ENCODE results near the gene WNT2. TPM values are rescaled to one million over a fixed set of nuclear protein-coding genes. Genes with fewer than 3 reads are reported as not detected.
"Not testable (repeated sequence)": the region's sequence is repeated elsewhere in the genome, so short reads cannot be mapped to it uniquely, and the experiment has no call there.

The WNT2 gene
- total and polyA plus RNA-seq, 9 donors = 0.30 to 14.8 (median 4.7) TPM

DNA sequence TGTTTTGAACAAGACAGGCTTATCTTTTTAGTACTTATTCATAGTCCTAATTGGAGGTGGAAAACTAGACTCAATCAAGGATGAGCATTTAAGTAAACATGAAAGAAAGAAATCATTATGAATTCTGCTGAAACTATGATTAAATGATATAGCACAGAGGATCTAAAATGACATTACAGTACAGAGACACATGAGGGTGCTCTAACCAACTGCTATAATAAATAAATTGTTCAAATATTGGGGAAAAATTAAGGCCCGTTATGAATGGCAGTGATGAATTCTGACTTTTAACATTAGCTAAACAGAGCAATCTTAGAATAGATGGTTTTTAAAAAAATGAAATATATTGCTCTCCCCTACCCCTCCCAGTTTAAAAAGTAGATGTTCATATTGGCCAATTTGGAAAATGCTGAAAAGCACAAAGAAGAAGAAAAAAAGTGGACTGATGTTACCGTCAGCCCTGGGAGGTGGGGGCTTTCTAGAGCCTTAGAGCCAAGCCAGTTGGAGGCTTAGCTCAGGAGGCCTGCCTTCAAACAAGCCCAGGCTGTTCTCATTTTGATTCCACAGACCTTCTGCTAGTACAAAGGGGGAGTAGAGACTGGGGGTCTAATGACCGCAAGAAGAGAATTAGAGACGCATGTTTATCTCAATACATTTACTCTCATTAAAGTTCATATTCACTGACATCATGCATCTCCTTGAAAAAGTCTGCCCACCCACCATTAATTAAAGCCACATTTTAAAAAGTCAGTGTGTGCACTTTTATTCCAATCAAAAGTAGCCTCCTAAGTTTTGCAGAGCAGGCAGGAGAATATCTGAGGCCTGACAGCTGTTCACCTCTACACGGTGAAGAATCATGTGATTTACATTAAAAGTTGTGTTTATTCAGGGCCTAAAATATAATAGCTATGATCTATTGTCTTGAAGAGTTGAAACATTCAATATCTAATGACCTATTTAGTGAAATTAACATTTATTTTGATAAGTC is 10.0 kb downstream of the WNT2 start:
- 25% methylated on average over 1 of the region's 5 CpGs for WGBS (ENCODE audit: insufficient coverage)
- no peak for DNase-seq

DNA sequence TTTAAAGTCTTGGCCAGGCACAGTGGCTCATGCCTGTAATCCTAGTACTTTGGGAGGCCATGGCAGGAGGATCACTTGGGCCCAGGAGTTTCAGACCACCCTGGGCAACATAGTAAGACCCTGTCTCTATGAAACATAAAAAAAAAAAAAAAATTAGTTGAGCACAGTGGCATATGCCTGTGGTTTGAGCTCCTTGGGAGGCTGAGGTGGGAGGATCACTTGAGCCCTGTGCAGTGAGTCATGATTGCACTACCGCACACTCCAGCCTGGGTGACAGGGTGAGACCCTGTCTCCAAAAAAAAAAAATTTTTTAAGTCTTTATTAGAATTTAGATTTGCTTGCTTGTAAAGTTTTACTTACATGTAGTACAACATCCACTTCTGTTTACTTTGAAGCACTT is 14.0 kb downstream of the WNT2 start:
- H3K27me3 ChIP-seq (ENCODE audit: control insufficient read depth, insufficient read depth, low read length) = no peaks in the 10 kb centered on the region
- no peaks in the 10 kb centered on the region for H3K36me3 ChIP-seq (ENCODE audit: control insufficient read depth, insufficient read depth, low read length)
- no peak for DNase-seq
- no peaks in the 10 kb centered on the region for H3K9me3 ChIP-seq (replicated peaks; ENCODE audit: control insufficient read depth, low read depth, low read length)
- H3K4me3 ChIP-seq (ENCODE audit: low read length) = no peak overlapping the region
- WGBS (ENCODE audit: insufficient coverage) = no CpG with 5 or more reads among the region's 1 CpG
- no peak overlapping the region for H3K27ac ChIP-seq (ENCODE audit: low read length)
- H3K4me1 ChIP-seq (ENCODE audit: control insufficient read depth, insufficient read depth, low read length) = no peaks in the 10 kb centered on the region

More for the DNA sequence above, 10.0 kb downstream of the WNT2 start:
- H3K27ac ChIP-seq (ENCODE audit: low read length) = no peak overlapping the region
- no peaks in the 10 kb centered on the region for H3K36me3 ChIP-seq (ENCODE audit: control insufficient read depth, insufficient read depth, low read length)
- no peaks in the 10 kb centered on the region for H3K27me3 ChIP-seq (ENCODE audit: control insufficient read depth, insufficient read depth, low read length)
- H3K4me3 ChIP-seq (ENCODE audit: low read length) = no peak overlapping the region
- H3K9me3 ChIP-seq (replicated peaks; ENCODE audit: control insufficient read depth, low read depth, low read length) = no peaks in the 10 kb centered on the region
- no peaks in the 10 kb centered on the region for H3K4me1 ChIP-seq (ENCODE audit: control insufficient read depth, insufficient read depth, low read length)

DNA sequence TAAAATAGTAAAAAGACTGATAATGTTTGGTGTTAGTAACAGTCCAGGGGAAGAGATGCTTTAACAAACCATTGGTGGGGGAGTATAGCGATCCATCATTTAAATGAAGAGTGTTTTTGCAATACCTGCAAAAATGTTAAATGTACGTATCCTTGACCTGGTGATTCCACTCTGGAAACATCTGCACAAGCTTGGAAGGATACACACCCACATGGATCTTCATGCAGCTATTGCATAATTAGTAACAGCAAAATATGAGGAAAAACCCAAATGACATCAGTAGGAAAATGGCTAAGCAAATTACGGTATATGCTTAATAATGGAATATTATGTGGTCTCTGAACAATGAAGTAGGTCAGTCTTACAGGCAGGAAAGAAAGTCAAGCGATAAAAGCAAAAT is 20.5 kb downstream of the WNT2 start:
- WGBS (ENCODE audit: insufficient coverage) = 89% methylated on average over 3 of the region's 4 CpGs
- DNase-seq = no peak
- H3K27ac ChIP-seq (ENCODE audit: low read length) = no peak overlapping the region
- H3K36me3 ChIP-seq (ENCODE audit: control insufficient read depth, insufficient read depth, low read length) = no peaks in the 10 kb centered on the region
- no peaks in the 10 kb centered on the region for H3K4me1 ChIP-seq (ENCODE audit: control insufficient read depth, insufficient read depth, low read length)
- peaks cover 4% of the 10 kb centered on the region for H3K27me3 ChIP-seq (ENCODE audit: control insufficient read depth, insufficient read depth, low read length)
- H3K9me3 ChIP-seq (replicated peaks; ENCODE audit: control insufficient read depth, low read depth, low read length) = no peaks in the 10 kb centered on the region
- no peak overlapping the region for H3K4me3 ChIP-seq (ENCODE audit: low read length)

DNA sequence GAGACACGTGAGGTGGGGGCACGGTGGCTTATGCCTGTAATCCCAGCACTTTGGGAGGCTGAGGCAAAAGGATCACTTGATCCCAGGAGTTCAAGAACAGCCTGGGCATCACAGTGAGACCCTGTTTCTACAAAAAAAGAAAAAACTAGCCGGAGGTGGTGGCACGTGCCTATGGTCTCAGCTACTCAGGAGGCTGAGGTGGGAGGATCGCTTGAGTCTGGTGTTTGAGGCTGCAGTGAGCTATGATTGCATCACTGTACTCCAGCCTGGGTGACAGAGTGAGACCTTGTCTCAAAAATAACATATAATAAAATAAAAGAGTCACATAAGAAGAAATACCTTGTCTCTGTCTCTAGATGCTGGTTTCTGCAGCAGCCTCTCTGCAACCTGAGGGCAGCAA is 22.4 kb downstream of the WNT2 start:
- H3K4me1 ChIP-seq (ENCODE audit: control insufficient read depth, insufficient read depth, low read length); H3K36me3 ChIP-seq (ENCODE audit: control insufficient read depth, insufficient read depth, low read length); H3K27me3 ChIP-seq (ENCODE audit: control insufficient read depth, insufficient read depth, low read length); H3K9me3 ChIP-seq (replicated peaks; ENCODE audit: control insufficient read depth, low read depth, low read length); H3K27ac ChIP-seq (ENCODE audit: low read length); H3K4me3 ChIP-seq (ENCODE audit: low read length); DNase-seq: not testable (repeated sequence)
- WGBS (ENCODE audit: insufficient coverage) = 97% methylated on average over 4 of the region's 5 CpGs

DNA sequence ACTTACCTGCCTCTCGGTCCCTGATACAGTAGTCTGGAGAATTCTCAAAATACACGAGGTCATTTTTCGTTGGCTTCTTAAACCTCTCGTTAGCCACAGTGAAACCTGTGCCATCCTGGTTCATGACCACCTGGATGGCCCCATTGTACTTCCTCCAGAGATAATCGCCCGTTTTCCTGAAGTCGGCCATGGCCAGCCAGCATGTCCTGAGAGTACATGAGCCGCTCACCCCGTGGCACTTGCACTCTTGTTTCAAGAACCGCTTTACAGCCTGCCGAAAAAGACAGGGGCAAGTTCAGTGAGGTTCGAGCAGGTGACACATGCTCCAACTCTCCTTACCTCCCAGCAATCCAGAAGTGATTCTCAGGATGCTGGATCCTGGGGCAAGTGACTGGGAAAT is 25.3 kb downstream of the WNT2 start:
- WGBS (ENCODE audit: insufficient coverage) = 89% methylated on average over 11 of the region's 12 CpGs
- DNase-seq = no peak
- Histone ChIP-seq H3K9me3 (replicated peaks; ENCODE audit: control insufficient read depth, low read depth, low read length) (no peaks in the 10 kb centered on the region), H3K27me3 (ENCODE audit: control insufficient read depth, insufficient read depth, low read length) (peaks cover 4% of the 10 kb centered on the region), H3K4me3 (ENCODE audit: low read length) (no peak overlapping the region), H3K36me3 (ENCODE audit: control insufficient read depth, insufficient read depth, low read length) (no peaks in the 10 kb centered on the region), H3K4me1 (ENCODE audit: control insufficient read depth, insufficient read depth, low read length) (no peaks in the 10 kb centered on the region), H3K27ac (ENCODE audit: low read length) (no peak overlapping the region)

DNA sequence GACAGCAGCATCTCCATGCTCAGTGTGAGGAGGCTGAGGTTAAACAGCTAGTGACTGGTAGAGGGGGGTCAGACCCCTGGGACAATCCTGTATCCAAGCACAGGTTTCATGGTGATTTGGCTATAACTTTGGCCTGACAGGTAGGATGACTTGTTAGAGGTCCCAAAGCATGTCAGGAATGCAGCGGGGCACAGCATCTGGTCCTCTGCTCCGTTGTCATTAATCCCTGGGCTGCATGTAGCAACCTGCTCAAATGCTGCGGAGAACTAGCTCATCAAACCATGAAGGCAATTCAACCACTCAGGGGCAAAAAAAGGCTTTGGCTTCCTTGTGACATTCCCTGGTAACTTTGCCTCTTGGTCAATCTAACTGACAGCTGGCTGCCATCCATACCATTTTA is 26.8 kb downstream of the WNT2 start:
- DNase-seq = no peak
- H3K9me3 ChIP-seq (replicated peaks; ENCODE audit: control insufficient read depth, low read depth, low read length) = no peaks in the 10 kb centered on the region
- H3K4me3 ChIP-seq (ENCODE audit: low read length) = no peak overlapping the region
- H3K4me1 ChIP-seq (ENCODE audit: control insufficient read depth, insufficient read depth, low read length) = no peaks in the 10 kb centered on the region
- H3K36me3 ChIP-seq (ENCODE audit: control insufficient read depth, insufficient read depth, low read length) = no peaks in the 10 kb centered on the region
- 46% methylated on average over 3 of the region's 3 CpGs for WGBS (ENCODE audit: insufficient coverage)
- H3K27me3 ChIP-seq (ENCODE audit: control insufficient read depth, insufficient read depth, low read length) = peaks cover 4% of the 10 kb centered on the region
- no peak overlapping the region for H3K27ac ChIP-seq (ENCODE audit: low read length)

DNA sequence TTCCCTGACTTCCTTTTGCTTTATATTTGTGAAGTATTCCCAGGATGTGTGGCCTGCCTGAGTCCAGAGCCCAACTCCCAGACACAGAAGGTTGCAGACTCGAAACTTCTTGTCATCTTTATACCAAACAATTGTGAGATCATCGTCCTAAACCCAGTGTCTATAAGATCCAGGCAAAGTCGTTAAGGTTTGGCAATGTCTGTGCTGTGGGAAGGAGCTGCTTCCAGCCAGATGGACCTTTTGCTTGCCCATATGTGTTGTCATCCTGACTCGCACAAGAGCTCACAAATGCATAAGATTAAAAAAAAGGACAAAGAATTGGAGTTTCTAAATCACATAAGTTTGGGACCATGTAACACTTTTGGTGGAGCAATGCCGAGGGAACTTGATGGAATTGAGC is 37.0 kb downstream of the WNT2 start:
- Histone ChIP-seq H3K27ac (ENCODE audit: low read length) (no peak overlapping the region), H3K9me3 (replicated peaks; ENCODE audit: control insufficient read depth, low read depth, low read length) (no peaks in the 10 kb centered on the region), H3K4me1 (ENCODE audit: control insufficient read depth, insufficient read depth, low read length) (no peaks in the 10 kb centered on the region), H3K4me3 (ENCODE audit: low read length) (no peak overlapping the region), H3K36me3 (ENCODE audit: control insufficient read depth, insufficient read depth, low read length) (no peaks in the 10 kb centered on the region), H3K27me3 (ENCODE audit: control insufficient read depth, insufficient read depth, low read length) (no peaks in the 10 kb centered on the region)
- no CpG with 5 or more reads among the region's 5 CpGs for WGBS (ENCODE audit: insufficient coverage)
- peak; percentile 17 for DNase-seq

DNA sequence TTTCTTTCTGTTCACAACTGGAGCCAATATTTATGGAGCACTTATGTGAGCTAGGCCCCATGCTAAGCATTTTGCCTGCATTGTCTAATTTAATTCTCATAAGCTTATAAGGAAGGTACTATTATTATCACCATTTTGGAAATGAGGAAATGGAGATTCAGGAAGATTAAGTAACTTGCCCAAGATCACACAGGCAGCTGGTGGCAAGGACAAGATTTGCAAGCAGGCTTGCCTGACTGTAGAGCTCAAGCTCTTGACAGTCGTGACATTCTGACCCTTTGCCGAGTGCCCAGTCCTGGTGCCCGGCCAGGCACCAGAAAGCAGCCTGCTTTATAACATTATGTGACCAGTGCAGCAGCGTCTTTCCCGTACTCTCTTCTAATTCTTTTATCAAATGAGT is 38.2 kb downstream of the WNT2 start:
- H3K9me3 ChIP-seq (replicated peaks; ENCODE audit: control insufficient read depth, low read depth, low read length) = no peaks in the 10 kb centered on the region
- H3K36me3 ChIP-seq (ENCODE audit: control insufficient read depth, insufficient read depth, low read length) = no peaks in the 10 kb centered on the region
- no peak overlapping the region for H3K27ac ChIP-seq (ENCODE audit: low read length)
- no peak for DNase-seq
- WGBS (ENCODE audit: insufficient coverage) = 74% methylated on average over 3 of the region's 5 CpGs
- H3K4me3 ChIP-seq (ENCODE audit: low read length) = no peak overlapping the region
- H3K27me3 ChIP-seq (ENCODE audit: control insufficient read depth, insufficient read depth, low read length) = no peaks in the 10 kb centered on the region
- no peaks in the 10 kb centered on the region for H3K4me1 ChIP-seq (ENCODE audit: control insufficient read depth, insufficient read depth, low read length)

DNA sequence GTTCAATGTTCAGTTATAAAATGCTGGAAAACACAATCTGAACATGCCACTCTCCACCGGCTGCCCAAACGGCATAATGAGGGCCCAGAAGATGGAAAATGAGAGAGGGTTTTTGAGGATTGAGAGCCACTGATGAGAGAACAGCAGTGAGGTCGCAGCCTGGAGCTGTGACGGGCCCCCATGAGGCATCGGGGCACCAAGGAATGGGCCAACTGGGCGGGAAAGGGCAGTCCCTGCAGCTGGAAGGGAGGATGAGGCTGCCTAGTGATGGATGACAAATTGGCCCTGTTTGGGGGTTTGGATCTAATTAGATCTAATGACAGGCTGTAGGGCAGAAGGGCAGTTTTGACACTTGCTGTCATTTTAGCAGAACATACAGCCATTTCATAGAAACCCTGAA is 39.1 kb downstream of the WNT2 start:
- Histone ChIP-seq H3K27ac (ENCODE audit: low read length) (no peak overlapping the region), H3K4me3 (ENCODE audit: low read length) (no peak overlapping the region), H3K4me1 (ENCODE audit: control insufficient read depth, insufficient read depth, low read length) (no peaks in the 10 kb centered on the region), H3K27me3 (ENCODE audit: control insufficient read depth, insufficient read depth, low read length) (no peaks in the 10 kb centered on the region), H3K36me3 (ENCODE audit: control insufficient read depth, insufficient read depth, low read length) (no peaks in the 10 kb centered on the region), H3K9me3 (replicated peaks; ENCODE audit: control insufficient read depth, low read depth, low read length) (no peaks in the 10 kb centered on the region)
- no peak for DNase-seq
- 86% methylated on average over 4 of the region's 6 CpGs for WGBS (ENCODE audit: insufficient coverage)

DNA sequence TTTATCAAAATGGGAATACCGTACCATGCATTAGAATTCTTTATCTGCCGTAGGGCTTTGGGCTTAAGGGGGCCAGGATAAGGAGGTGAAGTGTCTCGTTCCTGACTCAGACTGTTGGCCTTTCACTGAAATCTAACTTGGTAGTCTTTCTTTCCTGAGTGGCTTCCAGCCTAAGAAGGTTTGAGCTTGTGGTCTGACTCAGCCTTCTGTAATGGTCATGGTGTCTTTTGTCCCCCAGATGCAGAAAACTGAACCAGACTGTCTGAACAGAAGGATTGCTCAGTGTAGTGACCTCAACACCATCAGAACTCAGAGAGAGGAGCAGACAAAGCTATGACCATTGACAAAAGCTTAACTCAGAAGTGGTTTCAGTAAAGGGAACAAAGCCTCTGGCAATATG is 39.5 kb downstream of the WNT2 start:
- no peaks in the 10 kb centered on the region for H3K4me1 ChIP-seq (ENCODE audit: control insufficient read depth, insufficient read depth, low read length)
- H3K27me3 ChIP-seq (ENCODE audit: control insufficient read depth, insufficient read depth, low read length) = no peaks in the 10 kb centered on the region
- H3K9me3 ChIP-seq (replicated peaks; ENCODE audit: control insufficient read depth, low read depth, low read length) = no peaks in the 10 kb centered on the region
- no peak for DNase-seq
- no peak overlapping the region for H3K27ac ChIP-seq (ENCODE audit: low read length)
- no peaks in the 10 kb centered on the region for H3K36me3 ChIP-seq (ENCODE audit: control insufficient read depth, insufficient read depth, low read length)
- no peak overlapping the region for H3K4me3 ChIP-seq (ENCODE audit: low read length)
- no CpG with 5 or more reads among the region's 3 CpGs for WGBS (ENCODE audit: insufficient coverage)

All from muscle of leg (tissue), 11 donors.